ENCODE results near the gene PTGES3.

- TF ChIP-seq, protein P1, sequence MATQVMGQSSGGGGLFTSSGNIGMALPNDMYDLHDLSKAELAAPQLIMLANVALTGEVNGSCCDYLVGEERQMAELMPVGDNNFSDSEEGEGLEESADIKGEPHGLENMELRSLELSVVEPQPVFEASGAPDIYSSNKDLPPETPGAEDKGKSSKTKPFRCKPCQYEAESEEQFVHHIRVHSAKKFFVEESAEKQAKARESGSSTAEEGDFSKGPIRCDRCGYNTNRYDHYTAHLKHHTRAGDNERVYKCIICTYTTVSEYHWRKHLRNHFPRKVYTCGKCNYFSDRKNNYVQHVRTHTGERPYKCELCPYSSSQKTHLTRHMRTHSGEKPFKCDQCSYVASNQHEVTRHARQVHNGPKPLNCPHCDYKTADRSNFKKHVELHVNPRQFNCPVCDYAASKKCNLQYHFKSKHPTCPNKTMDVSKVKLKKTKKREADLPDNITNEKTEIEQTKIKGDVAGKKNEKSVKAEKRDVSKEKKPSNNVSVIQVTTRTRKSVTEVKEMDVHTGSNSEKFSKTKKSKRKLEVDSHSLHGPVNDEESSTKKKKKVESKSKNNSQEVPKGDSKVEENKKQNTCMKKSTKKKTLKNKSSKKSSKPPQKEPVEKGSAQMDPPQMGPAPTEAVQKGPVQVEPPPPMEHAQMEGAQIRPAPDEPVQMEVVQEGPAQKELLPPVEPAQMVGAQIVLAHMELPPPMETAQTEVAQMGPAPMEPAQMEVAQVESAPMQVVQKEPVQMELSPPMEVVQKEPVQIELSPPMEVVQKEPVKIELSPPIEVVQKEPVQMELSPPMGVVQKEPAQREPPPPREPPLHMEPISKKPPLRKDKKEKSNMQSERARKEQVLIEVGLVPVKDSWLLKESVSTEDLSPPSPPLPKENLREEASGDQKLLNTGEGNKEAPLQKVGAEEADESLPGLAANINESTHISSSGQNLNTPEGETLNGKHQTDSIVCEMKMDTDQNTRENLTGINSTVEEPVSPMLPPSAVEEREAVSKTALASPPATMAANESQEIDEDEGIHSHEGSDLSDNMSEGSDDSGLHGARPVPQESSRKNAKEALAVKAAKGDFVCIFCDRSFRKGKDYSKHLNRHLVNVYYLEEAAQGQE (IDR thresholded peaks at IDR 0.05; ENCODE audit: borderline replicate concordance): no peak
- TF ChIP-seq EZH2 (IDR thresholded peaks at IDR 0.05; ENCODE audit: borderline replicate concordance, insufficient read depth, low read length, poor library complexity, severe bottlenecking) (no peak), MXI1 (conservative IDR thresholded peaks at IDR 0.05; ENCODE audit: poor library complexity, severe bottlenecking) (peak; percentile 42), TAF1 (IDR thresholded peaks at IDR 0.05; ENCODE audit: low read depth) (no peak), EP300 (conservative IDR thresholded peaks at IDR 0.05; ENCODE audit: poor library complexity, severe bottlenecking) (peak; percentile 37), POLR2AphosphoS5 (IDR thresholded peaks at IDR 0.05) (peak; percentile 65), SMC3 (conservative IDR thresholded peaks at IDR 0.05; ENCODE audit: poor library complexity) (no peak)
- TF ChIP-seq, protein P2, sequence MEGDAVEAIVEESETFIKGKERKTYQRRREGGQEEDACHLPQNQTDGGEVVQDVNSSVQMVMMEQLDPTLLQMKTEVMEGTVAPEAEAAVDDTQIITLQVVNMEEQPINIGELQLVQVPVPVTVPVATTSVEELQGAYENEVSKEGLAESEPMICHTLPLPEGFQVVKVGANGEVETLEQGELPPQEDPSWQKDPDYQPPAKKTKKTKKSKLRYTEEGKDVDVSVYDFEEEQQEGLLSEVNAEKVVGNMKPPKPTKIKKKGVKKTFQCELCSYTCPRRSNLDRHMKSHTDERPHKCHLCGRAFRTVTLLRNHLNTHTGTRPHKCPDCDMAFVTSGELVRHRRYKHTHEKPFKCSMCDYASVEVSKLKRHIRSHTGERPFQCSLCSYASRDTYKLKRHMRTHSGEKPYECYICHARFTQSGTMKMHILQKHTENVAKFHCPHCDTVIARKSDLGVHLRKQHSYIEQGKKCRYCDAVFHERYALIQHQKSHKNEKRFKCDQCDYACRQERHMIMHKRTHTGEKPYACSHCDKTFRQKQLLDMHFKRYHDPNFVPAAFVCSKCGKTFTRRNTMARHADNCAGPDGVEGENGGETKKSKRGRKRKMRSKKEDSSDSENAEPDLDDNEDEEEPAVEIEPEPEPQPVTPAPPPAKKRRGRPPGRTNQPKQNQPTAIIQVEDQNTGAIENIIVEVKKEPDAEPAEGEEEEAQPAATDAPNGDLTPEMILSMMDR (IDR thresholded peaks at IDR 0.05; ENCODE audit: poor library complexity, severe bottlenecking): no peak
Measured at GRCh38 chr12:56630180-56630632, 57.9 kb downstream of the PTGES3 start, which contains the start of gene BAZ2A.
